DND-41 (cell line): ENCODE data around the gene AVPR1A.

ENCODE experiments used
- ATAC-seq: fragments of 200-7000 bp; cut with Tn5 transposase; 3 replicates; pipeline ENCODE4 v1.9.1; 2021; ENCODE audit warnings: low read depth; ENCODE audit not compliant: insufficient read depth
- DNase-seq: peaks from one replicate; pipeline ENCODE4 v3.0.0-alpha.2; 2020
- H2AFZ ChIP-seq: 2 replicates; pipeline ENCODE4 v1.6.0; 2012; ENCODE audit warnings: low read depth, low read length
- H3K27ac ChIP-seq: 2 replicates; pipeline ENCODE4 v1.5.1; 2012; ENCODE audit warnings: low read length, inconsistent platforms
- H3K27me3 ChIP-seq: fragments of 200-600 bp; sonication (generic); 2 replicates; pipeline ENCODE4 v1.6.0; 2012; ENCODE audit warnings: low read length, mild to moderate bottlenecking, inconsistent platforms; ENCODE audit not compliant: insufficient read depth, poor library complexity
- H3K36me3 ChIP-seq: 2 replicates; pipeline ENCODE4 v1.5.1; 2012; ENCODE audit warnings: low read length, inconsistent platforms; ENCODE audit not compliant: insufficient read depth
- H3K4me1 ChIP-seq: 2 replicates; pipeline ENCODE4 v1.5.1; 2012; ENCODE audit warnings: mild to moderate bottlenecking, low read length; ENCODE audit not compliant: insufficient read depth
- H3K4me2 ChIP-seq: 2 replicates; pipeline ENCODE4 v1.6.0; 2012; ENCODE audit warnings: mild to moderate bottlenecking, moderate library complexity, low read length, inconsistent platforms; ENCODE audit not compliant: insufficient read depth
- H3K4me3 ChIP-seq, 2 experiments: fragments of 200-600 bp in 1 of 2; shearing (Covaris generic) in 1 of 2; 2 replicates each; pipeline ENCODE4 v1.5.1; 2012 to 2016; ENCODE audit warnings: inconsistent platforms in 2 of 2, low read length in 2 of 2, mild to moderate bottlenecking in 2 of 2, low read depth in 1 of 2, moderate library complexity in 1 of 2
- H3K79me2 ChIP-seq: 2 replicates; pipeline ENCODE4 v1.6.0; 2012; ENCODE audit warnings: low read length, inconsistent platforms; ENCODE audit not compliant: insufficient read depth
- H3K9ac ChIP-seq: 2 replicates; pipeline ENCODE4 v1.6.0; 2012; ENCODE audit warnings: low read depth, mild to moderate bottlenecking, inconsistent platforms, low read length, moderate library complexity
- H3K9me3 ChIP-seq: 2 replicates; pipeline ENCODE4 v1.5.1; 2012; ENCODE audit warnings: low read length, moderate library complexity, mild to moderate bottlenecking, inconsistent platforms; ENCODE audit not compliant: insufficient read depth, severe bottlenecking
- H4K20me1 ChIP-seq: 2 replicates; pipeline ENCODE4 v1.6.0; 2012; ENCODE audit warnings: low read length; ENCODE audit not compliant: insufficient read depth
- EZH2 ChIP-seq: IDR thresholded peaks from 3 replicates; pipeline ENCODE4 v1.6.1; 2012; ENCODE audit warnings: borderline replicate concordance, low read depth, mild to moderate bottlenecking, moderate library complexity, low read length, inconsistent platforms; ENCODE audit not compliant: severe bottlenecking
- TF ChIP-seq, protein P1 (sequence below): IDR thresholded peaks from 2 replicates; pipeline ENCODE4 v1.5.1; 2012; ENCODE audit warnings: borderline replicate concordance, low read length, moderate library complexity, mild to moderate bottlenecking; ENCODE audit not compliant: poor library complexity, severe bottlenecking; ENCODE audit errors: extremely low read depth

AVPR1A gene

DNA sequence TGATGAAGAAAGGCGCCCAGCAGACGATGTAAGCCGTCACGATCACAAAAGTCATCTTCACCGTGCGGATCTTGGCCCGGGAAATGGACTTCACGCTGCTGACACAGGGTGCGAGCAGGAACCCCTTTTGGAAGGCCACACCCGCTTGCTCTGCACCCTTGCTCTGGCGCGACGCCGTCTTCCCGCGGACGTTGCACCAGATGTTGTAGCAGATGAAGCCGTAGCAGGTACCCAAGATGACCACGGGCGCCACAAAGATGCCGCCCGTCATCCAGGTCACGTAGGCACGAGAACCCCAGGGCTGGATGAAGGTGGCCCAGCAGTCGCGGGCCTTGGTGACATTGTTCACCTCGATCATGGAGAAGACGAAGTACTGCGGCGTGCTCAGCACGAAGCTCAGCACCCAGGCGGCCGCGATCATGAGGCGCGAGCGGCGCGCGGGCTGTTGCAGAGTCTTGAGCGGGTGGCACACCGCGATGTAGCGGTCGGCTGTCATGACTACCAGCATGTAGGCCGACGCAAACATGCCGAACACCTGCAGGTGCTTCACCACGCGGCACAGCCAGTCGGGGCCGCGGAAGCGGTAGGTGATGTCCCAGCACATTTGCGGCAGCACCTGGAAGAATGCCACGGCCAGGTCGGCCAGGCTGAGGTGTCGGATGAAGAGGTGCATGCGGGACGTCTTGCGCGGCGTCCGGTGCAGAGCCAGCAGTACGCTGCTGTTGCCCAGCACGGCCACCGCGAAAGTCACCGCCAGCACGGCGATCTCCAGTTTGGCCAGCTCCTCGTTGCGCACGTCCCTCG lies 890 bp downstream of the AVPR1A start:
- peaks cover 14% of the 10 kb centered on the region for H3K9me3 ChIP-seq
- H3K27me3 ChIP-seq, result no peaks in the 10 kb centered on the region
- H3K36me3 ChIP-seq, result no peaks in the 10 kb centered on the region
- no peak overlapping the region for H3K9ac ChIP-seq
- H2AFZ ChIP-seq, result no peak overlapping the region
- no peak for TF ChIP-seq EZH2
- TF ChIP-seq, protein P1, sequence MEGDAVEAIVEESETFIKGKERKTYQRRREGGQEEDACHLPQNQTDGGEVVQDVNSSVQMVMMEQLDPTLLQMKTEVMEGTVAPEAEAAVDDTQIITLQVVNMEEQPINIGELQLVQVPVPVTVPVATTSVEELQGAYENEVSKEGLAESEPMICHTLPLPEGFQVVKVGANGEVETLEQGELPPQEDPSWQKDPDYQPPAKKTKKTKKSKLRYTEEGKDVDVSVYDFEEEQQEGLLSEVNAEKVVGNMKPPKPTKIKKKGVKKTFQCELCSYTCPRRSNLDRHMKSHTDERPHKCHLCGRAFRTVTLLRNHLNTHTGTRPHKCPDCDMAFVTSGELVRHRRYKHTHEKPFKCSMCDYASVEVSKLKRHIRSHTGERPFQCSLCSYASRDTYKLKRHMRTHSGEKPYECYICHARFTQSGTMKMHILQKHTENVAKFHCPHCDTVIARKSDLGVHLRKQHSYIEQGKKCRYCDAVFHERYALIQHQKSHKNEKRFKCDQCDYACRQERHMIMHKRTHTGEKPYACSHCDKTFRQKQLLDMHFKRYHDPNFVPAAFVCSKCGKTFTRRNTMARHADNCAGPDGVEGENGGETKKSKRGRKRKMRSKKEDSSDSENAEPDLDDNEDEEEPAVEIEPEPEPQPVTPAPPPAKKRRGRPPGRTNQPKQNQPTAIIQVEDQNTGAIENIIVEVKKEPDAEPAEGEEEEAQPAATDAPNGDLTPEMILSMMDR, result no peak
- no peak overlapping the region for H3K27ac ChIP-seq
- H3K4me3 ChIP-seq, result no peak overlapping the region
- no peaks in the 10 kb centered on the region for H4K20me1 ChIP-seq
- no peaks in the 10 kb centered on the region for H3K79me2 ChIP-seq
- no peaks in the 10 kb centered on the region for H3K4me1 ChIP-seq
- DNase-seq (no peak), ATAC-seq (no peak)
- no peak overlapping the region for H3K4me2 ChIP-seq

GRCh38 chr12:63144556-63144955 lies 6.4 kb downstream of the AVPR1A start:
- Histone ChIP-seq H3K9me3 (no peaks in the 10 kb centered on the region), H3K27me3 (no peaks in the 10 kb centered on the region), H3K79me2 (no peaks in the 10 kb centered on the region), H3K4me1 (no peaks in the 10 kb centered on the region), H4K20me1 (no peaks in the 10 kb centered on the region), H3K36me3 (no peaks in the 10 kb centered on the region), H3K4me2 (no peak overlapping the region), H3K4me3 (no peak overlapping the region), H2AFZ (no peak overlapping the region), H3K9ac (no peak overlapping the region), H3K27ac (no peak overlapping the region)
- DNase-seq (no peak), ATAC-seq (no peak)
- no peak for TF ChIP-seq EZH2
- TF ChIP-seq, protein P1, result no peak

- Histone ChIP-seq H3K79me2 (no peaks in the 10 kb centered on the region), H3K4me2 (no peak overlapping the region), H2AFZ (no peak overlapping the region), H3K27ac (no peak overlapping the region), H3K9ac (no peak overlapping the region), H3K4me3 (no peak overlapping the region), H3K9me3 (no peaks in the 10 kb centered on the region), H4K20me1 (no peaks in the 10 kb centered on the region), H3K27me3 (no peaks in the 10 kb centered on the region), H3K36me3 (no peaks in the 10 kb centered on the region), H3K4me1 (no peaks in the 10 kb centered on the region)
- TF ChIP-seq, protein P1, result no peak
- TF ChIP-seq EZH2, result no peak
- no peak for ATAC-seq
- DNase-seq, result no peak
Measured at GRCh38 chr12:63138488-63138887, 12.5 kb downstream of the AVPR1A start.
